Stimulated activated effector memory CD8-positive, alpha-beta T cell treated with anti-CD3 and anti-CD28 coated beads, Interleukin-12 subunit alpha, Interleukin-12 subunit beta, amount 100 ng/mL, for 72 hours (primary cell): Measurements from ENCODE around the gene DPEP2.
"Not testable (repeated sequence)": the region's sequence is repeated elsewhere in the genome, so short reads cannot be mapped to it uniquely, and the experiment has no call there.

ENCODE experiments used
- ATAC-seq: fragments of 150-1000 bp; cut with Tn5 transposase; 2 replicates; pipeline ENCODE4 v1.10.0; 2021
- DNase-seq, 2 donors: peaks; one replicate each; pipeline ENCODE4 v3.0.0; 2021 to 2022; ENCODE audit warnings: low spot score in 2 of 2
- H3K27ac Mint-ChIP-seq: one replicate; pipeline ENCODE4 v1.8.0; 2022; ENCODE audit warnings: mild to moderate bottlenecking, mixed read lengths
- H3K36me3 Mint-ChIP-seq: one replicate; pipeline ENCODE4 v1.8.0; 2022; ENCODE audit warnings: mild to moderate bottlenecking, mixed read lengths
- H3K4me1 Mint-ChIP-seq: one replicate; pipeline ENCODE4 v1.8.0; 2022; ENCODE audit warnings: mixed read lengths
- H3K4me3 Mint-ChIP-seq: one replicate; pipeline ENCODE4 v1.8.0; 2022; ENCODE audit warnings: mild to moderate bottlenecking, mixed read lengths
- H3K9me3 Mint-ChIP-seq: one replicate; pipeline ENCODE4 v1.8.0; 2022; ENCODE audit warnings: mixed read lengths

Gene DPEP2

GRCh38 chr16:67942510-67943255 lies 56.6 kb downstream of the DPEP2 start:
- H3K9me3 Mint-ChIP-seq = no peaks in the 10 kb centered on the region

DNA sequence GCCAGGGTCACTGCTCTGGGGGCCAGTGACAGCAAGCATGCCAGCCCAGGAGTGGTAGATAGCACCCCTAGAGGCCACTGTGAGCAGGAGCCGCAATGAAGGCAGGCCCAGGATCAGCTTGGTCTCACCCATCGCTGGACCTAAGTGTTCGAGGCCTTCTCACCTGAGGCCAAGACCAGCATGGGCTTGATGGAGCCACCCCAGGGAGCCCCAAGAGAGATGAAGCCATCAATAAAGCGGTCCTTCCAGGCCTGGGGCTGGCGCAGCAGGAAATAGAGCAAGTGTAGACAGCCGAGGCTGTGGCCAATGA lies 57.1 kb downstream of the DPEP2 start:
- Mint-ChIP-seq H3K4me1 (peaks cover 24% of the 10 kb centered on the region), H3K4me3 (no peak overlapping the region), H3K36me3 (peaks cover 47% of the 10 kb centered on the region), H3K27ac (peak overlapping the region; percentile 83), H3K9me3 (no peaks in the 10 kb centered on the region)
- DNase-seq (no peak), ATAC-seq (peak; percentile 54)

More at GRCh38 chr16:67942510-67943255, 56.6 kb downstream of the DPEP2 start:
- H3K4me1 Mint-ChIP-seq = peaks cover 20% of the 10 kb centered on the region
- no peak overlapping the region for H3K4me3 Mint-ChIP-seq
- DNase-seq = no peak
- H3K36me3 Mint-ChIP-seq = peaks cover 41% of the 10 kb centered on the region
- peak overlapping the region; percentile 83 for H3K27ac Mint-ChIP-seq
- no peak for ATAC-seq

- H3K27ac Mint-ChIP-seq = peak overlapping the region; percentile 83
- no peak overlapping the region for H3K4me3 Mint-ChIP-seq
- no peak for ATAC-seq
- peaks cover 29% of the 10 kb centered on the region for H3K4me1 Mint-ChIP-seq
- H3K36me3 Mint-ChIP-seq = peaks cover 51% of the 10 kb centered on the region
- DNase-seq = no peak
- H3K9me3 Mint-ChIP-seq = no peaks in the 10 kb centered on the region
These were observed 57.6 kb downstream of the DPEP2 start for GRCh38 chr16:67941469-67942199.

DNA sequence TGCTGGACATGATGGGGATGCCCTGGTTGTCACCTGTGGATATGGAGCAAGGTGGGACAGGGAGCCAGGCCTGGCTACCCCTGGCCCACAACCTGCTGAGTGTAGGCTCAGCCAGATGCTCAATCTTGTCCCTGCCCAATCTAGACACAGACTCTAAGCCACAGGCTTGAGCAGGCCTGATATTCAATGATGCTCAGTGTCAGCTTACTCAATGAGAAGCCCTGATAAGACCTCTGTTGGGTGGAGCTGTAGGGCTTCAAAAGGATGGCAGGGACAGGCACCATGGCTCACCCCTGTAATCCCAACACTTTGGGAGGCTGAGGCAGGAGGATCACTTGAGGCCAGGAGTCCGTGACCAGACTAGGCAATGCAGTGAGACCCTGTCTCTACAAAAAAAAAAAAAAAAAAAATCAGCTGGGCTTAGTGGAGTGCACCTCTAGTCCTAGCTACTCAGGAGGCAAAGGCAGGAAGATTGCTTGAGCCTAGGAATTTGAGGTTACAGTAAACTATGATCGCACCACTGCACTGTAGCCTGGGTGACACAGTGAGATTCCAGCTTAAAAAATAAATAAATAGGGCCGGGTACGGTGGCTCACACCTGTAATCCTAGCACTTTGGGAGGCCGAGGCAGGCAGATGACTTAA lies 58.7 kb downstream of the DPEP2 start:
- Mint-ChIP-seq H3K9me3 (no peaks in the 10 kb centered on the region), H3K36me3 (peaks cover 52% of the 10 kb centered on the region), H3K4me1 (peaks cover 35% of the 10 kb centered on the region), H3K27ac (peak overlapping the region; percentile 83), H3K4me3 (no peak overlapping the region)
- DNase-seq (no peak), ATAC-seq (no peak)

DNA sequence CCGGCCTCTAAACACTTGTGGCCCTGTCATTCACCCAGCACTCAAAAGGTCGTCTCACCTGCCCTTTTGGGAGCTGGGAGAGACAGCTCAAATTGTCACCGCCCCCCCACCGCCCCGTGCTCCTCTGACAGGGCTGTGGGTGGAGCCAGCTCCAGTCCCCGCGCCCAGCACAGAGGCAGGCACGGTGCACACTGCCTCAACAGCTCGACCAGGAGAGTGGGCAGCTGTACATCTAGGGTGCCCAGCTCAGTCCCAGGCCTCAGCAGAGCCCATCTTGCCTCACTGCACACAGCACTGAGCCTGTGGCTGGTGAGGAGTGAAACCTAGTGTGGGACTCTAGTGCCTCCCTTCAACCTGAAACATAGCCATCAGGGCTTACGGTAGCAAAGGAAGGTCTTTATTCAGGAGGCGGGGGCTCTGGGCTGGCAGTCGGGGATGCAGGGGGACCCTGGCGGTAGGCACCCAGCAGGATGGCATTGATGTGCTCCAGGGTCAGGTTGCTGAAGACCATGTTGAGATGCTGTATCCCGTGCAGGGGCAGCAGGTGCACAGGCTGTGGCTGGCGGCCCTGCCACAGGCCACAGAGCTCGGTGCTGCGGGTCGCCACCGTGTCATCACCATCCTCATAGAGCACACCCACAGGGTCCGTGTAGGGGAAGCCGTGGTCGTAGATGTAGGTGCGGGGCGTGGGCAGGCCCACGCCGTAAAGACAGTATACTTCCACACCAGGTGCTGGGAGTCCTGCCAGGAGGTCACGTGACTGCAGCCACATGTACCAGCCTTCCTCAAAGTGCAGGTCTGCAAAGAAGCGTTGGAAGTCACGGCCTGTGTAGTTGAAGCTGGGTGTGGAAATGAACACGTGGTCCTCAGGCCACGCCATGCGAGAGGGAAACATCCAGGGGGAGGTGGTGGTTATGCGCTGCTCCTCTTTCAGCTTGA lies 59.5 kb downstream of the DPEP2 start:
- Mint-ChIP-seq H3K4me3 (no peak overlapping the region), H3K27ac (peak overlapping the region; percentile 83), H3K36me3 (peaks cover 54% of the 10 kb centered on the region), H3K4me1 (peaks cover 43% of the 10 kb centered on the region), H3K9me3 (no peaks in the 10 kb centered on the region)
- ATAC-seq = no peak
- DNase-seq = no peak

GRCh38 chr16:67937713-67938112 lies 61.6 kb downstream of the DPEP2 start:
- H3K36me3 Mint-ChIP-seq = peaks cover 69% of the 10 kb centered on the region
- not testable (repeated sequence) for ATAC-seq, H3K9me3 Mint-ChIP-seq, DNase-seq
- H3K4me3 Mint-ChIP-seq = peak overlapping the region; percentile 100
- peak overlapping the region; percentile 100 for H3K27ac Mint-ChIP-seq
- peaks cover 53% of the 10 kb centered on the region for H3K4me1 Mint-ChIP-seq
